GM12801 (cell line): ENCODE measurements around the gene IFFO2.

Source experiments
- TF ChIP-seq, protein P1 (sequence below): IDR thresholded peaks from one replicate; pipeline ENCODE4 v1.5.1; 2011; ENCODE audit warnings: control low read depth; ENCODE audit not compliant: insufficient read length; ENCODE audit errors: extremely low read depth

IFFO2 gene

GRCh38 chr1:18883079-18883478, 73.4 kb downstream of the IFFO2 start:
- TF ChIP-seq, protein P1, sequence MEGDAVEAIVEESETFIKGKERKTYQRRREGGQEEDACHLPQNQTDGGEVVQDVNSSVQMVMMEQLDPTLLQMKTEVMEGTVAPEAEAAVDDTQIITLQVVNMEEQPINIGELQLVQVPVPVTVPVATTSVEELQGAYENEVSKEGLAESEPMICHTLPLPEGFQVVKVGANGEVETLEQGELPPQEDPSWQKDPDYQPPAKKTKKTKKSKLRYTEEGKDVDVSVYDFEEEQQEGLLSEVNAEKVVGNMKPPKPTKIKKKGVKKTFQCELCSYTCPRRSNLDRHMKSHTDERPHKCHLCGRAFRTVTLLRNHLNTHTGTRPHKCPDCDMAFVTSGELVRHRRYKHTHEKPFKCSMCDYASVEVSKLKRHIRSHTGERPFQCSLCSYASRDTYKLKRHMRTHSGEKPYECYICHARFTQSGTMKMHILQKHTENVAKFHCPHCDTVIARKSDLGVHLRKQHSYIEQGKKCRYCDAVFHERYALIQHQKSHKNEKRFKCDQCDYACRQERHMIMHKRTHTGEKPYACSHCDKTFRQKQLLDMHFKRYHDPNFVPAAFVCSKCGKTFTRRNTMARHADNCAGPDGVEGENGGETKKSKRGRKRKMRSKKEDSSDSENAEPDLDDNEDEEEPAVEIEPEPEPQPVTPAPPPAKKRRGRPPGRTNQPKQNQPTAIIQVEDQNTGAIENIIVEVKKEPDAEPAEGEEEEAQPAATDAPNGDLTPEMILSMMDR = no peak

DNA sequence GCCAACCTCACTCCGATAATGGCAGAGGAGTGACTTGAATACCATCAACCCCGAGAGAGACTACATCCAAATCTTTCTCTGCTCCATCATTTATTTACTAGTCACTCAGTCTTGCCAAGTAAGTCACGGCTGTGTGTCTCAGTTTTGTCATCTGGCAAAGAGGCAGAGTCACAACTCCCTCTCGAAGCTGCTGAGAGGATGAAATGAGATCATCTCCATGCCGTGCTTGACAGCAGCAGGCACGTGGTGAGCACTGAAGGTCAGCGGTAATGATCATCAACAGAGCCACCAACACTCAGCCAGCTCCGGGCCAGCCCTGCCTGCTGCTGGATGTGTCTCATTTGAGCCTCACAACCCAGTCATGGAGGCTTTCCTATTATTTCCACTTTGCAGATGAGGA, 74.0 kb downstream of the IFFO2 start:
- TF ChIP-seq, protein P1 = no peak

- TF ChIP-seq, protein P1 = no peak
Observed at GRCh38 chr1:18881642-18882431, 74.6 kb downstream of the IFFO2 start.

DNA sequence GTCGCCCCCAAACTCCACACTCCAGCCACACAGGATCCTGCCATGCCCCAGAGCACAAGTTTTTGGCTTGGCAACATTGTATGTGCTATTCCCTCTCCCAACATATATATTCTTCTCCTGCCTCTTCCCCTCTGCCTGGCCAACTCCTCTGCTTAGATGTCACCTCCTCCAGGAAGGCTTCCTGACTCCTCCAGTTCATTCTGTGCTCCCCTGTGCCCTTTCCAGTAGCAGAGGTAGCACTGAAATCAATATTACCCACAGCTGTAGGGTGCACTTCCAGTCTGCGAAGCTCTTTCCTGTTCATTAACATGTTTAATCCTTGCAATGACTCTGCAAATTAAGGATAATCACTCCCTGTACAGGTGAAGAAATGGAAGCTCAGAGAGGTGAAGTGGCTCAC, 75.3 kb downstream of the IFFO2 start:
- TF ChIP-seq, protein P1 = no peak

- TF ChIP-seq, protein P1 = no peak
Observed at GRCh38 chr1:18880585-18880984, 75.9 kb downstream of the IFFO2 start.

- TF ChIP-seq, protein P1 = no peak
Observed at GRCh38 chr1:18879791-18880309, 76.6 kb downstream of the IFFO2 start.

GRCh38 chr1:18879215-18879790, 77.2 kb downstream of the IFFO2 start:
- TF ChIP-seq, protein P1 = no peak
